HFFc6 (cell line): Measurements from ENCODE around the gene ATXN3. TPM values are rescaled to one million over a fixed set of nuclear protein-coding genes. Genes with fewer than 3 reads are reported as not detected.

ENCODE experiments used
- DNase-seq: peaks from one replicate; pipeline ENCODE4 v3.0.0-alpha.2; 2018
- H3K27ac Mint-ChIP-seq: 2 replicates; pipeline ENCODE4 v1.8.0; 2020; ENCODE audit warnings: mild to moderate bottlenecking, mixed read lengths
- H3K27me3 Mint-ChIP-seq: 2 replicates; pipeline ENCODE4 v1.8.0; 2021; ENCODE audit warnings: mild to moderate bottlenecking, moderate library complexity, mixed read lengths; ENCODE audit not compliant: insufficient read depth
- H3K36me3 Mint-ChIP-seq: 2 replicates; pipeline ENCODE4 v1.8.0; 2021; ENCODE audit warnings: low read depth, mixed read lengths
- H3K4me1 Mint-ChIP-seq: 2 replicates; pipeline ENCODE4 v1.8.0; 2020; ENCODE audit warnings: low read depth, mixed read lengths
- H3K4me3 Mint-ChIP-seq: 2 replicates; pipeline ENCODE4 v1.8.0; 2020; ENCODE audit warnings: mild to moderate bottlenecking, moderate library complexity, mixed read lengths
- H3K9me3 Mint-ChIP-seq: 2 replicates; pipeline ENCODE4 v1.8.0; 2020; ENCODE audit warnings: mild to moderate bottlenecking, mixed read lengths
- CTCF ChIP-seq: fragments of 200-600 bp; sonication (generic); IDR thresholded peaks from 2 replicates; pipeline ENCODE4 v1.5.0; 2021; ENCODE audit warnings: antibody characterized with exemption, mild to moderate bottlenecking
- total RNA-seq, 6 experiments: library from RNA; stranded (reverse); fragmentation: NEBNext Ultra II Directional; extraction: Animal tissue kit (Norgen Biotek cat#: 25700); gene quantifications; 2 replicates in 1 of 6; 3 replicates in 5 of 6; pipeline ENCODE4 v1.2.3, GENCODE V29; 2021

The ATXN3 gene
- total RNA-seq, 6 experiments from 2014 or later = 18.5 to 22.4 (median 21.6) TPM

GRCh38 chr14:92033906-92034687 is 72.3 kb downstream of the ATXN3 start:
- no peaks in the 10 kb centered on the region for H3K9me3 Mint-ChIP-seq
- DNase-seq = no peak
- H3K4me1 Mint-ChIP-seq = peaks cover 29% of the 10 kb centered on the region
- H3K36me3 Mint-ChIP-seq = peaks cover 12% of the 10 kb centered on the region; the same call in 1 of the 2 replicates
- no peak overlapping the region for H3K27ac Mint-ChIP-seq
- no peak overlapping the region for H3K4me3 Mint-ChIP-seq
- no peak for TF ChIP-seq CTCF
- no peaks in the 10 kb centered on the region for H3K27me3 Mint-ChIP-seq

DNA sequence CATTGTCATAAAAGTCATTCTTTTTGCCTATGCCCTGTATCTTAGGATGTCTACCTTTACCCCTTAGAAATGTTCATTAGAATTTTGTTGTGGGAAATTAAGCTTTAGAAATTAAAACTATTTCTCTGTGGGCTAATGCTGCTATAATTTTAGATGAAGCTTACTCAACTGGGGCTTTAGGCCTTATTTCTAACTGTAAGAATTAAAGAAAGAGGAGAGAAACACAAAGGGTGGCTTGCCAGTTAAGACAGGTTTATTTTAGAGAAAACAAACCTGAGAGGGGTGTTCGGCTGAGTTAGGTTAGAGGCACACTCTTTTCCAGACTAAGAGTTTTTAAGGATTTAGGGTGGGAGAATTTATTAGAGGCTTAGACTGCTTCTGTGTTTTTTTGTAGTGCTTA is 72.9 kb downstream of the ATXN3 start:
- Mint-ChIP-seq H3K4me1 (peaks cover 27% of the 10 kb centered on the region), H3K27ac (no peak overlapping the region), H3K27me3 (no peaks in the 10 kb centered on the region), H3K9me3 (no peaks in the 10 kb centered on the region), H3K4me3 (no peak overlapping the region), H3K36me3 (peaks cover 15% of the 10 kb centered on the region; the same call in 1 of the 2 replicates)
- TF ChIP-seq CTCF = no peak
- DNase-seq = no peak

- H3K4me1 Mint-ChIP-seq = peaks cover 12% of the 10 kb centered on the region; the same call in 1 of the 2 replicates
- H3K27ac Mint-ChIP-seq = no peak overlapping the region
- no peak overlapping the region for H3K4me3 Mint-ChIP-seq
- H3K9me3 Mint-ChIP-seq = no peaks in the 10 kb centered on the region
- no peak for TF ChIP-seq CTCF
- DNase-seq = no peak
- peaks cover 16% of the 10 kb centered on the region; the same call in 1 of the 2 replicates for H3K36me3 Mint-ChIP-seq
- peaks cover 2% of the 10 kb centered on the region; the same call in 1 of the 2 replicates for H3K27me3 Mint-ChIP-seq
Measured at GRCh38 chr14:92026548-92027190, 79.7 kb downstream of the ATXN3 start.

DNA sequence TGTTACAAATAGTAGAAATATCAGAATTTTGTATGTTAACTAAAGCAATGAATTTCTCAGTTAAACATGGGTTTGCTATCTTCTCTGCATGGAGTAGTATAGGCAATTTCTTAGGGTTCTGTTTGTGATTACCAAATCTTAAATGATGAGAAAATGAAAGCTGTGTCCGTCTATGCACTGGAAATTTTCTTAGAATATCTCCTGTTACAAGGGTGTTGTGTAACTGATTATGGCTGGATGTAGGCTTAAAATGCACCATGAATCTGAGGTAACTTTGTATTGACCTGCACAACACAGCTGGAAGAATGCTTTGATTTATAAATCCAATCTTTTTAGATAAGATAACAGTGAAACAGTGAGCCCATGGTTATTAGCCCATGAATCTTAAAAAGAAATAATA is 84.3 kb downstream of the ATXN3 start:
- Mint-ChIP-seq H3K4me1 (peaks cover 12% of the 10 kb centered on the region; the same call in 1 of the 2 replicates), H3K9me3 (no peaks in the 10 kb centered on the region), H3K27ac (no peak overlapping the region), H3K4me3 (no peak overlapping the region), H3K36me3 (peaks cover 7% of the 10 kb centered on the region; the same call in 1 of the 2 replicates), H3K27me3 (no peaks in the 10 kb centered on the region)
- TF ChIP-seq CTCF = no peak
- DNase-seq = no peak

DNA sequence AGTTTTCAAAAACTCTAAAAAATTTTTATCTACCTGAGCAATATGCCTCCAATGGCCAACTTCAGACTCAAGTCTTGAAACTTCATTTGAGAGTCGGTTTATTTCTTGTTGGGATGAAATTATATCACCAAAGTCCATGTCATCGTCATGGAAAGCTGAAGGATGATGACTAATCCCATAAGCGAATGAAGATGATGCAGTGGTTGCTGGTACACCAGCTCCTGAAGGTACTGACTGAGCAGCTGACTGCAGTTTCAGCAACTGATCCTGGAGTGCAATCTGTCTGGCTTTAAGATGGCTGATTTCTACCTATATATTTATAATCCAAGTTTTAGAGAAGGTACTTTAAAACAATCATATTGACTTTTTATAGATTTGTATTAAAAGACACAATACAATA is 84.9 kb downstream of the ATXN3 start:
- Mint-ChIP-seq H3K9me3 (no peaks in the 10 kb centered on the region), H3K4me3 (no peak overlapping the region), H3K27ac (no peak overlapping the region), H3K27me3 (no peaks in the 10 kb centered on the region), H3K4me1 (peaks cover 10% of the 10 kb centered on the region; the same call in 1 of the 2 replicates), H3K36me3 (peaks cover 5% of the 10 kb centered on the region)
- DNase-seq = no peak
- TF ChIP-seq CTCF = no peak
